NCI-H510A treated with DMSO at 0.1 percent for 48 hours (cell line): ENCODE data around the gene GJB1.
"Not testable (repeated sequence)": the region's sequence is repeated elsewhere in the genome, so short reads cannot be mapped to it uniquely, and the experiment has no call there.

Experiments
- DNase-seq: peaks from one replicate; lab custom pipeline; 2025; lab: John Stamatoyannopoulos, UW

The GJB1 gene

GRCh38 chrX:71256051-71256450 is 33.0 kb downstream of the GJB1 start:
- DNase-seq: no peak

- no peak for DNase-seq
Measured at GRCh38 chrX:71256856-71257255, 33.8 kb downstream of the GJB1 start.

DNA sequence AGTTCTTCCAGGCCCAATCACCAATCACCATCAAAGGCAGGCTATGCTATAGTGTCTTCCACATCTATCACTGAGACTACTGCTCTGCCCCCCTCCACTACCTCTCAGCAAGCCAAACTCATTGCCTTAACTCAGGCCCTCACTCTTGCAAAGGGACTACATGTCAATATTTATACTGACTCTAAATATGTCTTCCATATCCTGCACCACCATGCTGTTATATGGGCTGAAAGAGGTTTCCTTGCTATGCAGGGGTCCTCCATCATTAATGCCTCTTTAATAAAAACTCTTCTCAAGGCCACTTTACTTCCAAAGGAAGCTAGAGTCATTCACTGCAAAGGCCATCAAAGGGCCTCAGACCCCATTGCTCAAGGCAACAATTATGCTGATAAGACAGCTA is 45.6 kb downstream of the GJB1 start:
- DNase-seq: not testable (repeated sequence)

DNA sequence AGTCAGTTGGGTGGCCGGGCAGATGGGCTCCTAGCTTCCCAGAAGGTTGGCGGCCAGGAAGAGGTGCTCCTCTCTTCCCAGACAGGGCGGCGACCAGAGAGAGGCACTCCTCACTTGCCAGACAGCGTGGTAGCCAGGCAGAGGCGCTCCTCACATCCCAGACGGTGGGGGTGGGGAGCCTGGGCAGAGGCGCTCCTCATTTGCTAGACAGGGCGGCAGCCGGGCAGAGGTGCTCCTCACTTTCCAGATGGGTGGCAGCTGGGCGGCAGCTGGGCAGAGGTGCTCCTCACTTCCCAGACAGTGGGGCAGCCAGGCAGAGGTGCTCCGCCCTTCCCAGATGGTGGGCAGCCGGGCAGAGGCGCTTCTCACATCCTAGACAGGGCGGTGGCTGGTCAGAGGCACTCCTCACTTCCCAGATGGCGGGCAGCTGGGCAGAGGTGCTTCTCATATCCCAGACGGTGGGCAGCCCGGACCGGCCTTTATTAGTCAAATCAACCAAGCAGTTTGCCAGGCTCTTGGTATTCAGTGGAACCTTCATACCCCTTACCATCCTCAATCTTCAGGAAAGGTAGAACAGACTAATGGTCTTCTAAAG is 46.9 kb downstream of the GJB1 start:
- no peak for DNase-seq

- DNase-seq: not testable (repeated sequence)
Measured at GRCh38 chrX:71272313-71272712, 49.3 kb downstream of the GJB1 start.
